ENCODE results near the gene FBXL5. TPM values are rescaled to one million over a fixed set of nuclear protein-coding genes. Genes with fewer than 3 reads are reported as not detected.

FBXL5 gene
- total and polyA plus RNA-seq, 2 donors (not counting 1 experiment from before 2014, with no cell fraction given): 21.2 to 41.0 TPM

DNA sequence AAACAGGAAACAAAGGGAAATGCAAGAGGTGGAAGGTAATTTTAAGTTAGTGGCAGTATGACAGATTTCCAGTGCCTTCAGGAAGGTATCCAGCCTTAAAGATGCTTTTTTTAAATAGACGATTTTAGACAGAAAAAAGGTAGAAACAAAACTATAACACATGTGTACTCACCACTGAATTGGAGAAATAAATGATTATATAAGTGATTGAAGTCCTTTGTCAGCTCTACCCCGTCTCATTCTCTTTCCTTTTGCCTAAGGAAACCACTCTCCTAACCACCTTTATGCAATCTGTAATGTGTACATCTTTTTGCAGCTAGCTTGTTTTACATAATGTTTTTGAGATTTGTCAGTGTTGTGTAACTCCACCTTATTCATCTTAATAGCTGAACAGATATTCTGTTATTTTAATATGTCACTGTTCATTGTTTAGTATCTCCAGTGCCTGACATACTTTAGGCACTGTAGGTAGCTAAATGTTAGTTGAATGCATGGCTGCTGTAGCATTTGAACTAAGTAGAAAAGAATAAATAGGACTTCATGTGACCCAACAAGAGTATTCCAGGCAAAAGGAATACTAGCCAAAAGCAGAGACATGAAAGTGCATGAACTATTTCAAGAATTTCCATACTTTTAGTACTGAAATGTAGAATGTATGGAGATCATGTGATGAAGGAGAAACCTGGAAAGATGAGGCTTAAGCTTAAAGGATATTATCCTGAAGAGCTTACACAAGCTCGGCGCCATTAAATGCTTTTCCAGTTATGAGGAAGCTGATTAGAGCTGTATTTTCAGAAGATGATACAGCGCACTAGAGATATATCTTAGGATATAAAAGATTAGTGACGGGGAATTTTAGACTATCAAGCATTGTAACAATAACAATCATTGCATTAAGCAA, 27.3 kb upstream of the FBXL5 start:
- Histone ChIP-seq H3K9ac (ENCODE audit: low read length) (peak overlapping the region; percentile 98), H2AFZ (ENCODE audit: insufficient read depth, low read depth, low read length, poor library complexity, severe bottlenecking) (peak overlapping the region; percentile 97), H3K27me3 (replicated peaks in 1 of 4; ENCODE audit: control extremely low read depth in 1 of 4, control insufficient read depth in 3 of 4, insufficient read depth in 4 of 4, low read length in 3 of 4) (no peaks in the 10 kb centered on the region), H3K4me1 (ENCODE audit: control insufficient read depth in 2 of 2, insufficient read depth in 2 of 2, low read length in 2 of 2) (peaks cover 8 to 16% of the 10 kb centered on the region in 2 donors), H3K9me3 (ENCODE audit: control extremely low read depth in 1 of 3, control insufficient read depth in 2 of 3, insufficient read depth in 1 of 3, low read length in 2 of 3) (no peaks in the 10 kb centered on the region), H3K4me3 (ENCODE audit: control extremely low read depth in 1 of 5, extremely low read depth in 1 of 5, insufficient read depth in 1 of 5, low read depth in 2 of 5, low read length in 4 of 5) (peak overlapping the region; percentile 83 to 99 (median 89)), H3K79me2 (ENCODE audit: control insufficient read depth, insufficient read depth, low read length) (peaks cover 22% of the 10 kb centered on the region), H3K36me3 (replicated peaks in 1 of 2; ENCODE audit: control extremely low read depth in 1 of 2, control insufficient read depth in 1 of 2, extremely low read depth in 1 of 2, insufficient read depth in 2 of 2, low read length in 1 of 2) (peaks cover 2 to 17% of the 10 kb centered on the region in 2 experiments), H3K4me2 (replicated peaks; ENCODE audit: low read depth, low read length, poor library complexity, severe bottlenecking) (peak overlapping the region; percentile 82), H3K27ac (ENCODE audit: low read length in 2 of 2) (peak overlapping the region; percentile 68 to 80), H4K20me1 (ENCODE audit: control insufficient read depth, insufficient read depth, low read length, poor library complexity, severe bottlenecking) (no peaks in the 10 kb centered on the region)
- ChIA-PET CTCF (interaction anchor here (0.9 to 2.1 kb wide), 3 partner anchors 27 to 201 kb away, joined by 3 to 9 read pairs (median 3); partner anchors contain the start of gene FBXL5), POLR2A (interaction anchor here (2.3 kb wide), 1 partner anchor 27 kb away, joined by 8 read pairs; the partner anchor contains the start of gene FBXL5)
- H3K4me3 Mint-ChIP-seq: peak overlapping the region; percentile 95
- TF ChIP-seq, protein P1, sequence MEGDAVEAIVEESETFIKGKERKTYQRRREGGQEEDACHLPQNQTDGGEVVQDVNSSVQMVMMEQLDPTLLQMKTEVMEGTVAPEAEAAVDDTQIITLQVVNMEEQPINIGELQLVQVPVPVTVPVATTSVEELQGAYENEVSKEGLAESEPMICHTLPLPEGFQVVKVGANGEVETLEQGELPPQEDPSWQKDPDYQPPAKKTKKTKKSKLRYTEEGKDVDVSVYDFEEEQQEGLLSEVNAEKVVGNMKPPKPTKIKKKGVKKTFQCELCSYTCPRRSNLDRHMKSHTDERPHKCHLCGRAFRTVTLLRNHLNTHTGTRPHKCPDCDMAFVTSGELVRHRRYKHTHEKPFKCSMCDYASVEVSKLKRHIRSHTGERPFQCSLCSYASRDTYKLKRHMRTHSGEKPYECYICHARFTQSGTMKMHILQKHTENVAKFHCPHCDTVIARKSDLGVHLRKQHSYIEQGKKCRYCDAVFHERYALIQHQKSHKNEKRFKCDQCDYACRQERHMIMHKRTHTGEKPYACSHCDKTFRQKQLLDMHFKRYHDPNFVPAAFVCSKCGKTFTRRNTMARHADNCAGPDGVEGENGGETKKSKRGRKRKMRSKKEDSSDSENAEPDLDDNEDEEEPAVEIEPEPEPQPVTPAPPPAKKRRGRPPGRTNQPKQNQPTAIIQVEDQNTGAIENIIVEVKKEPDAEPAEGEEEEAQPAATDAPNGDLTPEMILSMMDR (IDR thresholded peaks at IDR 0.05): no peak
- TF ChIP-seq EZH2 (IDR thresholded peaks at IDR 0.05; ENCODE audit: borderline replicate concordance, insufficient read depth, low read depth, low read length, poor library complexity, severe bottlenecking): no peak
- H3K27ac Mint-ChIP-seq: peak overlapping the region; percentile 89
- H3K27me3 Mint-ChIP-seq: no peaks in the 10 kb centered on the region
- DNase-seq (no peak), ATAC-seq (ENCODE audit: low read depth) (no peak)
- 87% methylated on average over 2 of the region's 6 CpGs for WGBS (ENCODE audit: insufficient coverage)
- intact Hi-C loops (cut with micrococcal nuclease): loop anchor here (5.0 kb wide), 1 partner anchor 545 kb away; the partner anchor contains the start of gene TAPT1
- peaks cover 22% of the 10 kb centered on the region for H3K4me1 Mint-ChIP-seq
- H3K9me3 Mint-ChIP-seq (ENCODE audit: insufficient read depth): no peaks in the 10 kb centered on the region
